GM18498 (cell line): Measurements from ENCODE around the gene ADGRF3.
"Not testable (repeated sequence)": the region's sequence is repeated elsewhere in the genome, so short reads cannot be mapped to it uniquely, and the experiment has no call there.

ENCODE experiments used
- ATAC-seq: cut with Tn5 transposase; IDR thresholded peaks from one replicate; pipeline ENCODE4 v1.9.1; 2021; ENCODE audit warnings: mild to moderate bottlenecking, moderate library complexity; ENCODE audit not compliant: unreplicated experiment

ADGRF3 gene

DNA sequence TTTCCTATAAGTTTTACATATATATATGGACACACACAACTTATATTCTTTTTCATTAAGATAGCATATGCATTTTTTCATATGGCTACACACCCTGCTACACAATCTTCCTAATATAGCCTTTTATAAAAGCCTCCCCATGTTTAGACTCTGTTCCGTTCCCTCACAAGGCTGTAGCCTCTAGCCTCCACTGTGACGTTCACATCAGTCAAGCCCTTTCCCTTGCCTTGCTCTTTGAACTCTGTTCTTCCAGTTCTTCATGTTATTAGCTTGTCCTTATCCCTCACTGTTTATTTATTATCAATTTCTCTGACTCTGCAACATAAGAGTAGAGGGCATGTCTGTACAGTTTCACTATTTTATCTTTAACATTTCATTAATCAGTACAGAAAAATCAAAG lies 63.0 kb downstream of the ADGRF3 start:
- no peak for ATAC-seq

DNA sequence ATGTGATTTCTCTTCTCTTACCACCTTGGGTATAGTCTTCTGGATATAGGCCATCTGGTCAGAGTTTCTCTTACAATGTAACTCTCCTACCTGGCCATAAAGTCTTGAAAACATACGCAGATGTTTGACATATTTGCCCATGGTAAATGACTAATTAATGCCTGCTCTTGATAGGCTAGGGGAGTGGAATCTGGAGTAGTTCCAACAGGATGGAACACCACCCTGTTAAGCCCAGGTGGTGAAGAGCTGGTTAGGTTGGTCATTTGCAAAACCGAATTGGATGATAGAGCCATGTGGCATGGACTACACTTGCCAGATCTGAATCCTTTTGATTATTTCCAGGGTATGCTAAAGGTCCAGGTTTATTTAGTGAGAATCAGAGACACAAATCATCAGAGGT lies 65.4 kb downstream of the ADGRF3 start:
- no peak for ATAC-seq

DNA sequence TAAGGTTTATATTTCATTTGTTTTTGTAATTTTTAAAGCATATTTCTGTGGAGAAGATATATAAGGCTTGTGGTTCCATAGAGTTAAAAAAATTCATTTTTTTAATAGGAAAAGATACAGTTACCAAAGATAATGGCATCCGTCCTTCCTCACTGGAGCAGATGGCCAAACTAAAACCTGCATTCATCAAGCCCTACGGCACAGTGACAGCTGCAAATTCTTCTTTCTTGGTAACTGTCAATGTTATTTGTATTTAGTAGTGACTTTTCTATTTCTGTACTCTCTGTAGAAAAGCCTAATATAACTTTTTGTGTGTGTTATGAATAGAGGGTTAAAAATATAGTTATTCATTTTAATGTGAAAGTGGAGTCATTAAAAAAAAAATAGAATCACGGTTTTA lies 66.7 kb downstream of the ADGRF3 start:
- no peak for ATAC-seq

DNA sequence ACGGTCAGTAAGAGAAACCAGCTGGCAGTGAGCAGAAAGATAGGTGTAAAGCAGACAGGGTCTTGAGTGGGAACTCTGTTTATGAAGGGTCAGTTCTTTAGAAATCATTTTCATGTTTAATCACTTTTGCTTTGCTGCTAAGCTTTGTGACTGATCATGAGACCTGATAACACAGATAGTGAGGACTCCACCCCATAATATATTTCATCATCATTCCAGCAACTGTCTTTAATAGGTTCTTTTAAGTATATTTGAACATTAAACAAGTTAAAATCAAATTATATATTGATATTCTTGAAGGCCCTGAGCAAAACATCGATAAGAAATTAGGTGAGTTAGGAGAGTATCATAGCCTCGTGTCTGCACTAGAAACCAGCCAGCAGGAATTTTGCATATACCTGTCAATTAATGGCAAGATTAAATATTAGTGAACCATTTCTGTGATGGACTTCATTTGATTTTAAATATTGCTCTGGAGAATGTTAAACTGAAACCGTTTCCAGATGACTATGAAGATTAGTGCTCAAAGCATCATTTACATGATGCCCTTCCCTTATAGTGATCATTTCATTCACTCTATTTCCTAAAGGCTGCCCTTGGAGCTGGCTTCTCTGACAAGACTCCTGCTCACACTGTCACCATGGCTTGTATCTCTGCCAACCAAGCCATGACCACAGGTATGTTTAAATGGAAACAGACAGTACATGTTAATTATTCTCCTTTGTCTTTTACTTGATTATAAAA lies 69.9 kb downstream of the ADGRF3 start:
- ATAC-seq: no peak

DNA sequence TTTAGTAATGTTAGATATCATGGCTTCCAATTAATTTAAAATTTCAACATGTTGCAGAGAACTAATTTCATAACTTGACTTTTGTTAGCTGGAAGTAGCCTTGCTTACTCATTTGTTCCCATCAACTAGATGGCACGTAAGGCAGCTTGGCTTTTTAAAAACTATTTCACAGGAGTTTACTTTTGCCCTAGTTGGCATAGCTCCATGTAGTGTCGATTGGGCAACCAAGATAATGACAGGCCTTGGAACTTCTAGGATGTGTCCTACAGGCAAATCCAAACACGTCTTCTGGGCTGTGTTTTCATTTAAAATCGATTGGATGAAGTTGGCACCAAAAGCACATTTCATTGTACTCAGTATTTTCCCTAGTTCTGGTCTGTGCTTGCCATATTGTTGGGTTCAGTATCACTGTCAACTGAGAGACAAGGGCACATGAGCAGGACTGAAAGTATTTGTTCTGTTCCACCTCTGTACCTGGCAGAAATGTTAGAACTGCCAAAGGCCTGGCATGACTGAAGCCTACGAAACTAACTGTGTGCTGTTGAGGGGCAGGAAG lies 72.5 kb downstream of the ADGRF3 start:
- no peak for ATAC-seq

DNA sequence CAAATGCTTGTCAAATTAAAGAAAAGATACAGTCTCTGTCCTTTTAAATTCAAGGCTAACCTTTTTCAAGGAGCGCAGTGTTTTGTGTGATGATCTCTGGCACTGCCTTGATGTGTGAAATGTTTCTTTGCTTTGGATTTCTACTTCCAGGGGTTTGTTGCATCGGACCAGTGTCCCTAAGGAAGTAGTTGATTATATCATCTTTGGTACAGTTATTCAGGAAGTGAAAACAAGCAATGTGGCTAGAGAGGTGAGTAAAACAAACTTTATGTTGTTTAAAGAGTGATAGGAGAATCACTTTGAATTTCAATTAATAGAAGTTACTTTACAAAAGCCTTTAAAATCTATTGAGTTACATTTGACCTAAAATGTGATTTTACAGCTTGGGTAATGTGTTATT lies 73.1 kb downstream of the ADGRF3 start:
- ATAC-seq: no peak

DNA sequence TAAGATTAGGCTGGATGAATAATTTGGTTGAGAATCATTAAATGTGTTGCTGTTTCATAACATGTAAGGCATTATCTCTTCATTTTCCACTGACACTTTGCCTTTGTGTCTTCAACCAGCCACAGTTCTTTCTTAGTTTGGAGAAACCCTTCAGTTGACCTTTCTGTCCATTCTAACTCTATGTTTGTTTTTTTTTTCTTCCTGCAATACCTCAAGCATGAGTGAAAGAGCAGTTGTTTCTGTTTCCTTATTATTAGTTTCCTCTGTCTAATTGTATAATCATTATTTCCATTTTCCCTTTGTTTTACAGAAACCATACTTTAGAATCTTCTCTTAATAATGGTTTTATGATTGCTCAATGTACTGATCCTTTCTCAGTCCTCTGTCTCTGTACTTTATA lies 76.2 kb downstream of the ADGRF3 start:
- no peak for ATAC-seq

DNA sequence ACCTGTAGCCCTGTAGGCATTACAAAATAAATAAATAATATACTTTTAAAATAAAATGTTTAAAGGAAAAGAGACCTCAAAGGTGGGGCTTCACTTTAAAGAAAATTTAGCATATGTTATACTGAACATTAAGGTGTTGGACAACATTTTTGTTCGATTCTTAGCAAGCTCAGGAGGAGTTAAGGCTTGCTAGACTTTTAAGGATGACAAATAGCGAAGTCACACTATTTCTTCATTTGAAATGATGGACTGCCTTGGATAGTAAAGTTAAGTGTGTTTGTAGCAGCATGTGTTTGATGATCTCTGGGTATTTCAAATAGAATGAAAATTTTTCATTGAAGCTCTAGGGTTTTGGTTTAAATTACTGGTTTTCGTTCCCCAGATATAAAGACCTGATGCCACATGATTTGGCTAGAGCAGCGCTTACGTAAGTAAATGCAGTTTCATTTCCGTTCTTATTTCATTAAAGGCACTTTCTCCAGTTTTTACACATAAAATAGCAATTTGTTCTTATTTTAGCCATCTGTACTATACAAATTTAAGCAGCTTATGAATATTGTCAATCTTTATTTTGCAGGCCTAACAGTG lies 76.9 kb downstream of the ADGRF3 start:
- ATAC-seq: no peak

DNA sequence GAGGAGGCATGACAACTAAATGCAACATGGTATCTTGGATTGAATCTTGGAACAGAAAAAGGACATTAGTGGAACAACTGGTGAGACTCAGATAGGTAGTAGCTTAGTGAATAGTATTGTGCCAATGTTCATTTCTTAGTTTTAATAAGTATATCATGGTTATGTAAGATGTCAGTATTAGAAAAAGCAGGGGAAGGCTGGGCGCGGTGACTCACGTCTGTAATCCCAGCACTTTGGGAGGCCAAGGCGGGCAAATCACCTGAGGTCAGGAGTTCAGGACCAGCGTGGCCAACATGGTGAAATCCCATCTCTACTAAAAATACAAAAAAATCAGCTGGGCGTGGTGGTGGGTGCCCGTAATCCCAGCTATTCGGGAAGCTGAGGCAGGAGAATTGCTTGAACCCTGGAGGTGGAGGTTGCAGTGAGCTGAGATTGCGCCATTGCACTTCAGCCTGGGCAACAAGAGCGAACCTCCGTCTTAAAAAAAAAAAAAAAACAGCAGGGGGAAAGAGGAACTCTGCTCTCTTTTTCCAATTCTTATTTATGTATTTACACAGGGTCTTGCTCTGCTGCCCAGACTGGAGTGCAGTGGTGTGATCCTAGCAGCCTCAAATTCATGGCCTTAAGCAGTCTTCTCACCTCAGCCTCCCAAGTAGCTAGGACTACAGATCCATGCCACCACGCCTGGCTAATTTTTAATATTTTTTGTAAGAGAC lies 77.8 kb downstream of the ADGRF3 start:
- not testable (repeated sequence) for ATAC-seq

DNA sequence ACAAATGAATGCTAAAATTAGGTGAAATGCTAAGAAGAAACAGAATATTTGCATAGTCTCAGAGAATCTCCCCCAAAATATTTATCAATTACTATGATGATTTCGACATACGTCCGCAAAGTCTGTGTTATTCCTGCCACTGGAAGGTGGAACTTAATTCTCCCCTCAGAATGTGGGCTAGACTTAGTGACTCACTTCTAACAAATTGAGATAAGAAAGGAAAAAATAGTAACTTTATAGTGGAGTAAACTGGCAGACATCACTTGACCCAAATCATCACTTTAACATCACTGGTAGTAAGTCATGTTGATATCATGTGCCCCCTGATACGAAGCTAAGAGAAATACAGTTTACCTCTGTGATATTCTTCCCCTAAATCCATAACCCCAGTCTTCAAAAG lies 78.4 kb downstream of the ADGRF3 start:
- no peak for ATAC-seq

DNA sequence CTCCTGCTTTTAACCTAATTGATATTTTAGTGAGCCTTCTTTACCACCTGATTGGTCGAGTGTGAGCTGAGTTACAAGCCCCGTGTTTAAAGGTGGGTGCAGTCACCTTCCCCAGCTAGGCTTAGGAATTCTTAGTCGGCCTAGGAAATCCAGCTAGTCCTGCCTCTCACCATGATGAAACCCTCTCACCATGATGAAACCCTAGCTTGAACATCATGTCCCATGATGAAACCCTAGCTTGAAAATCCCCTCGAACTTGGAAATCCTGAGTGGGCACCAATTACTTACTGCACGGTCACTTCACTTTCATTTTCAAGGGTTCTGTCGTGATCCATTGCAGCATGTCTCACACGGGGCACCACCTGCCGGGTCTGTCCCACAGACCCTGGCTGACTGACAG lies 87.8 kb downstream of the ADGRF3 start:
- ATAC-seq: not testable (repeated sequence)
